HG03108 (cell line): ENCODE data around the gene KCNQ5.
A peak's percentile ranks its signal among the peaks of the same experiment; 100 is the strongest.

Experiments used
- ATAC-seq: cut with Tn5 transposase; IDR thresholded peaks from one replicate; pipeline ENCODE4 v1.9.1; 2021; ENCODE audit warnings: moderate library complexity; ENCODE audit not compliant: unreplicated experiment

The KCNQ5 gene

DNA sequence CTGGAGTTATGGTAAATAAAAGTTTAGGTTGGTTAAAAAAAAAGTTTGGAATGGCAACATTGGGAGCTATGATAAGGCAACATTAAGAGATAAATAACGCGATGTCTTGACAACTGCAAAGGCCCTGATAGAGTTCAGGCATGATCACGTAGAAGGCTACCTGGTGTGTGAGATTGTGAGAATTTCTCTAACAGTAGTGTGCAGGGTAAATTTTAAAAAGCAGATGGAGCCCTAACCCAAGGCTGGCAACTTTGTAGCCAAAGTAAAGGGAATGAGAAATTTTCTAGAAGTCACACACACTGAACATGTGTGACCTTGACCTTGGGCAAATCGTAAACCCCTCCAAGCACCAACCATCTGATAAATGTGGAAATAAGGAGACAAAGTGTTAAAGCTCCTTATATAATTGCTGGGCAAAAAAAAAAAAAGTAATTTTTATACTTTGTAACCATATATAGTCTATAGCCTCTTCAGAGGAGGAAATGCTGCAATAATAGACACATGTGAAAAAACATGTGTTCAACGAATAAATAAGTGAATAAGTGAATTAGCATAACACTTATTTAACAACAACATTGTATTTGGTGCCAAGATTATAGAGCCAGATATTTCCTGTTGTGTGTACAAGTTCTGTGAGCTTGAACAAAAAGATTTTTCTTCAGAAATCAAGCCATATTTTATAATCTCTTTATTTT, 18.2 kb downstream of the KCNQ5 start:
- ATAC-seq = no peak

- ATAC-seq = no peak
Observed at GRCh38 chr6:72640615-72640930, 18.7 kb downstream of the KCNQ5 start.

DNA sequence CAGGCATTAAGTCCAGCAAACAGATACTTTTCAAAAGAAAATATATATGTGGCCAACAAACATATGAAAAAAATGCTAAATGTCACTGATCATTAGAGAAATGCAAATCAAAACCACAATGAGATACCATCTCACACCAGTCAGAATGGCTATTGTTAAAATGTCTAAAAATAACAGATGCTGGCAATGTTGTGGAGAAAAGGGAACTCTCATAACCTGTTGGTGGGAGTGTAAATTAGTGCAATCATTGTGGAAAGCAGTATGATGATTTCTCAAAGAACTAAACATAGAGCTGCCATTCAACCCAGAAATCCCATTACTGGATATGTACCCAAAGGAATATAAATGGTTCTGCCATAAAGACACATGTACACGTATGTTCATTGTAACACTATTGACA, 20.6 kb downstream of the KCNQ5 start:
- no peak for ATAC-seq

- ATAC-seq = no peak
Observed at GRCh38 chr6:72643214-72643613, 21.4 kb downstream of the KCNQ5 start.

DNA sequence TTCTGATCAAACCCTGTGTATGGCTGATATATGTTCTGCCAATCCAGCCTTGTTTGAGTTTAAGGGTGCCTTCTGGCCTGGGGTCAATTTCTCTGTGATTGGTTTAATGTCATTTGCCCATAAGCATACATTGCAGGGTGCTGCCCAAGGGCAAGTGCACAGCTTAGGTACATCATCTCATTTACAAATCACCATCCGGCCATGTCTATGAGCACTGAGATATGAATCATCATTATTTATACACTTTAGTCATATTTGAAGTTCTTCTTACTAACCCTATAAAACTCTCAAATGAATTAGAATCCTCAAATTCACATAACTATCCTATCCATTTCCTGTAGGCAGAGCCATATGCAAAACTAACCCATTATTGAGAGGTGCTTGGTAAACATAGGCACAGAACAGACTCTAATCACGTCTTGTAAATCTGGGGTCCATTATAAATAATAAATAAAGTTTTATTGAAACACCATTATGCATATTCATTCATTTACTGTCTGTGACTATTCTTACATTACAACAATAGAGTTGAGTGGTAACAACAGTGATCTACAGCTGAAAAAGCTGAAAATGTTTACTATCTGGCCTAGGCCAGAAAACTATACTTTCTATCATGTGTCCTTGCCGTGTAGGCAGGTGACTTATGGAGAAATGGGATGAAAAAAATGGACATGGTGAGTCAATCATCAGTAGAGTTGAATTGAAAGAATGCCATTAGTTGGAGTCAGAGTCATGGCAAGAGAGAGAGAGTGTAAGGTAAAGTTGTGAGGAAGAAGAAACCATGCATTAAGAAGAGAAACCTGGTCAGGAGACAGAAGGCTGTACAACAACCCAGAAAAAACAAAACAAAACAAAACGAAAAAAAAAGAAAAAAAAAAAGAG, 25.0 kb downstream of the KCNQ5 start:
- ATAC-seq = no peak

- no peak for ATAC-seq
Observed at GRCh38 chr6:72647489-72647888, 25.6 kb downstream of the KCNQ5 start.

- ATAC-seq = peak; percentile 51
Observed at GRCh38 chr6:72649032-72649984, 27.4 kb downstream of the KCNQ5 start.

DNA sequence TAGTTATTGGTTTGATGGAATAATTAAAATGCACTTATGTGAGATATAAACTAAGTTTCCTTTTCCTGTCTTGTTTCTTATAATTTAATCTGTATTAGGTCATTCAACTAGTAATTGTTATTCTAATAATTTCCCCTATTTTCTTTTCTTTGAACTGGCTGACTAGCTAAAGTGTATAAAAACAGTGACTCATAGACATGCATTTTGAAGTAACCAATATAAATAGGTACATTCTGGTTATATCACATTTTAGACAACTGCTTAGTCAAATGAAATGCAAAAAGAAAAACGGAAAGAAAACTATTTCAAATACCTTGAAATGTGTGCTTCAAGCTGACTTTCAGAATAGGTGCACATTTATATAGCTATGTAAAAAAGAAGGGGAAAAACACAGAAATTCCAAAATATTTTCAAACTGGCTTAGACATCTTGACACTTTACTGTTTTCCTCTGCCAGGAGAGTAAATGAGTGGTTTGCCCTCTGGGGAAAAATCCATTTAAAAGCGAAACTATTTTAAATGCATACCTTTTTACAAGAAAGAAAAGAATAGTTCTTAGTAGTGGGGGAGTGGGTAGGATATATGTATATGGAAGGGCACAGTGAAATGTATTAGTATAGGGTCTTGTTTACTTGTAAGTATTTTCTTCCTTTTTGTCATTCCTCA, 28.3 kb downstream of the KCNQ5 start:
- ATAC-seq = no peak

DNA sequence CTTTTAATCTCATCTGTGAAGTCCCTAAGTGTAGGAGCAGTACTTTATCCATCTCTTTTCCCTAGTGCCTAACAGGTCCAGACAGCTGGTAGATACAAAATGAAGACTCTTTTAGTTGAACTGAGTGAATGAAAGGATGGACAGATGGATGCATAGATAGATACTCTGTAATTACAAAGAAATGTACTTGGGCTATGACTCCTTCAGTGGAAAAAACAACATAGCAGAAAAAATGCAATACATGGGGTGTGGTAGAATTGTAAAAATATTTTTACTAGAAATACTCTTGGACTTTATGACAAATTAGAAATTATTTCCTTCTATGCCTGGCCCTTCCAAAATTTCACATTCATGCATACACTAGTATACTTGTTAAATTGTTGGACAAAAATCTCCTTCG, 29.3 kb downstream of the KCNQ5 start:
- ATAC-seq = no peak

GRCh38 chr6:72651967-72652956, 30.4 kb downstream of the KCNQ5 start:
- ATAC-seq = no peak

- ATAC-seq = no peak
Observed at GRCh38 chr6:72653026-72653425, 31.2 kb downstream of the KCNQ5 start.

DNA sequence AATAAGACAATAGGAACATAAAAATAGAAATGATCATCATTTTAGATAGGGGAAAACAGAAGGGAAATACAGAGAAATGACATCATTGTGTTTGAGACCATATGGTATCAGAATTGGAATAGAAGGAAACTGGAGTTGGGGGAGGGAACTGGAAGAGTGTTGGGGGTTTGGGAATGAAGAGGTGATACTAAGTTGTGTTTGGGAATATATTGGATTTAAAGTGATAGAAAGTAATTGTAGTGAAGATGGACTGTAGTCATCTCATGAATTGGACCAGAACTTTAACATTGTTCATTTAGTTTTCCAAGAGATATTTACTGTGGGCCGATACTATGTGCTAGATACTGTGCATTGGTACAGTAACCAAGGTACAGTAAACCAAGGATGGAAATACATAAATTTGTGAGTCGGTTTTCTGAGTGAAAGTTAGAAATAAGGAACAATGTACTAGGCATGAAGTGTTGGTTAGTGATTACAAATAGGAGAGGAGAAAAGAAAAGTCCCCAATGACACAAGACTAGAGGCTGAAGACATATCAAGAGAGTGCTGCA, 32.3 kb downstream of the KCNQ5 start:
- peak; percentile 64 for ATAC-seq

GRCh38 chr6:72657407-72658197, 35.7 kb downstream of the KCNQ5 start:
- no peak for ATAC-seq

DNA sequence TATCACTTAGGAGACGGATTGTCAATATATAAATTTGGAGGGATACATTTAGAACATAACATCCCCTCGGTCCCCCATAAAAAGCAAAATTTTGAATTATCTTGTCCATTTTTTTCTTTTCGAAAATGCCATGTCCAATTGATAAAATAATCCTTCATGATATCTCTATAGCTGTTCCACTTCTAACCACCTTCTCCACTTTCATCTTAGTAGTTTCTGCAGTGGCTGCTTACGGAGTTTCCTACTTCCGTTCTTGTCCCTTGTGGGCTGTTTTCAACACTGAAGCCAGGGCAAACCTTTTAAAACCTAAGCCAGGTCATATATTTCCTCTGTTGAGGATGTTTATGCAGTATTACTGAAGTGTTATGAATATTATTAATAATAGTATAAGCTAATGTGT, 37.9 kb downstream of the KCNQ5 start:
- no peak for ATAC-seq

DNA sequence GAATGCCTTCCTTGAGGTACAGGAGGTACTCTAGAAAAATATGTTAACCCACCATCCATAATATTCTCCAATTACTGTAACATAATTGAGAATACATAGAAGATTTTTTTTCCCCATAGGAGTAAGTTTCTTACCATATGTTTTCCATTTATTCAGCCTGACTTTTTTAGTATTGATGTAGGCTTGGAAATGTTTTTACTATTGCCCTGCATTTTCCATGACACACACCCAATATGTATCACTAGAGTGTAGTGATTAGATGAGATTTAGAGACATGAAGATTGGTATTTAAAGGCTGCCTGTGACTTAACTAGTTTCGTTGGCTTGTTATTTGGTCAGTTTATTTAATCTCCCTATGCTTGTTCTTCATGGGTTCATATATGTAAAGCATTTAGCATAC, 39.5 kb downstream of the KCNQ5 start:
- ATAC-seq = no peak

- ATAC-seq = no peak
Observed at GRCh38 chr6:72665599-72665998, 43.7 kb downstream of the KCNQ5 start.

GRCh38 chr6:72669324-72669723, 47.5 kb downstream of the KCNQ5 start:
- ATAC-seq = no peak

GRCh38 chr6:72672906-72673305, 51.0 kb downstream of the KCNQ5 start:
- no peak for ATAC-seq

- no peak for ATAC-seq
Observed at GRCh38 chr6:72674842-72675241, 53.0 kb downstream of the KCNQ5 start.
